ENCODE results near the gene PCYT1A. TPM values are rescaled to one million over a fixed set of nuclear protein-coding genes. Genes with fewer than 3 reads are reported as not detected.

The PCYT1A gene
- total and polyA plus RNA-seq, 2 donors (not counting 1 experiment from before 2014, with no cell fraction given), result 56.6 to 61.2 TPM

GRCh38 chr3:196198771-196199753 is 88.5 kb downstream of the PCYT1A start:
- peaks cover 22 to 36% of the 10 kb centered on the region in 2 donors for H3K4me1 ChIP-seq (ENCODE audit: control insufficient read depth in 2 of 2, insufficient read depth in 2 of 2, low read length in 2 of 2)
- Mint-ChIP-seq H3K4me3 (no peak overlapping the region), H3K27me3 (no peaks in the 10 kb centered on the region), H3K9me3 (ENCODE audit: insufficient read depth) (no peaks in the 10 kb centered on the region), H3K27ac (no peak overlapping the region), H3K4me1 (peaks cover 18% of the 10 kb centered on the region)
- H3K27me3 ChIP-seq (replicated peaks in 1 of 4; ENCODE audit: control extremely low read depth in 1 of 4, control insufficient read depth in 3 of 4, insufficient read depth in 4 of 4, low read length in 3 of 4), result no peaks in the 10 kb centered on the region
- H3K4me3 ChIP-seq (ENCODE audit: control extremely low read depth in 1 of 5, extremely low read depth in 1 of 5, insufficient read depth in 1 of 5, low read depth in 2 of 5, low read length in 4 of 5), result no peak overlapping the region
- H3K27ac ChIP-seq (ENCODE audit: low read length in 2 of 2), result no peak overlapping the region
- DNase-seq (no peak), ATAC-seq (ENCODE audit: low read depth) (no peak)
- H3K9me3 ChIP-seq (ENCODE audit: control extremely low read depth in 1 of 3, control insufficient read depth in 2 of 3, insufficient read depth in 1 of 3, low read length in 2 of 3), result no peaks in the 10 kb centered on the region
- 94% methylated on average over 16 of the region's 19 CpGs for WGBS (ENCODE audit: insufficient coverage)
- H4K20me1 ChIP-seq (ENCODE audit: control insufficient read depth, insufficient read depth, low read length, poor library complexity, severe bottlenecking), result no peaks in the 10 kb centered on the region
- H3K4me2 ChIP-seq (replicated peaks; ENCODE audit: low read depth, low read length, poor library complexity, severe bottlenecking), result no peak overlapping the region
- no peak overlapping the region for H3K9ac ChIP-seq (ENCODE audit: low read length)
- ChIA-PET POLR2A (no interaction called here), CTCF (interaction anchor here (1.1 to 11.5 kb wide), 2 partner anchors 12 to 124 kb away, joined by 3 to 467 read pairs; no protein-coding TSS in a partner anchor)
- intact Hi-C loops (cut with micrococcal nuclease), result no loop called here
- no peak for TF ChIP-seq CTCF (IDR thresholded peaks at IDR 0.05)
- no peak for TF ChIP-seq EZH2 (IDR thresholded peaks at IDR 0.05; ENCODE audit: borderline replicate concordance, insufficient read depth, low read depth, low read length, poor library complexity, severe bottlenecking)
- H2AFZ ChIP-seq (ENCODE audit: insufficient read depth, low read depth, low read length, poor library complexity, severe bottlenecking), result no peak overlapping the region
- H3K79me2 ChIP-seq (ENCODE audit: control insufficient read depth, insufficient read depth, low read length), result no peaks in the 10 kb centered on the region
- H3K36me3 ChIP-seq (replicated peaks in 1 of 2; ENCODE audit: control extremely low read depth in 1 of 2, control insufficient read depth in 1 of 2, extremely low read depth in 1 of 2, insufficient read depth in 2 of 2, low read length in 1 of 2), result no peaks in the 10 kb centered on the region

Measured in B cell (primary cell).